Fibroblast of pulmonary artery (primary cell): ENCODE data around the gene UQCRQ.
A peak's percentile ranks its signal among the peaks of the same experiment; 100 is the strongest.

Experiments
- DNase-seq: peaks from one replicate; pipeline ENCODE4 v3.0.0-alpha.2; 2010; ENCODE audit warnings: low read depth
- H3K4me3 ChIP-seq: replicated peaks from 2 replicates; pipeline ENCODE4 v1.5.1; 2011; ENCODE audit warnings: low read depth, mild to moderate bottlenecking, control low read depth, low read length, moderate library complexity
- TF ChIP-seq, protein P1 (sequence below): IDR thresholded peaks from 2 replicates; pipeline ENCODE4 v1.5.1; 2011; ENCODE audit warnings: mild to moderate bottlenecking, control low read depth, low read length, inconsistent platforms; ENCODE audit errors: missing control alignments

The UQCRQ gene

GRCh38 chr5:132915681-132916080 lies 49.2 kb downstream of the UQCRQ start:
- TF ChIP-seq, protein P1, sequence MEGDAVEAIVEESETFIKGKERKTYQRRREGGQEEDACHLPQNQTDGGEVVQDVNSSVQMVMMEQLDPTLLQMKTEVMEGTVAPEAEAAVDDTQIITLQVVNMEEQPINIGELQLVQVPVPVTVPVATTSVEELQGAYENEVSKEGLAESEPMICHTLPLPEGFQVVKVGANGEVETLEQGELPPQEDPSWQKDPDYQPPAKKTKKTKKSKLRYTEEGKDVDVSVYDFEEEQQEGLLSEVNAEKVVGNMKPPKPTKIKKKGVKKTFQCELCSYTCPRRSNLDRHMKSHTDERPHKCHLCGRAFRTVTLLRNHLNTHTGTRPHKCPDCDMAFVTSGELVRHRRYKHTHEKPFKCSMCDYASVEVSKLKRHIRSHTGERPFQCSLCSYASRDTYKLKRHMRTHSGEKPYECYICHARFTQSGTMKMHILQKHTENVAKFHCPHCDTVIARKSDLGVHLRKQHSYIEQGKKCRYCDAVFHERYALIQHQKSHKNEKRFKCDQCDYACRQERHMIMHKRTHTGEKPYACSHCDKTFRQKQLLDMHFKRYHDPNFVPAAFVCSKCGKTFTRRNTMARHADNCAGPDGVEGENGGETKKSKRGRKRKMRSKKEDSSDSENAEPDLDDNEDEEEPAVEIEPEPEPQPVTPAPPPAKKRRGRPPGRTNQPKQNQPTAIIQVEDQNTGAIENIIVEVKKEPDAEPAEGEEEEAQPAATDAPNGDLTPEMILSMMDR: no peak
- peak; percentile 25 for DNase-seq
- H3K4me3 ChIP-seq: no peak overlapping the region

GRCh38 chr5:132916086-132916485 lies 49.6 kb downstream of the UQCRQ start:
- H3K4me3 ChIP-seq: no peak overlapping the region
- TF ChIP-seq, protein P1: no peak
- DNase-seq: no peak
